ENCODE data around the gene ADIPOR1. TPM values are rescaled to one million over a fixed set of nuclear protein-coding genes. Genes with fewer than 3 reads are reported as not detected.

Gene ADIPOR1
- total RNA-seq, 1 donor from 2014 or later = 126 TPM

DNA sequence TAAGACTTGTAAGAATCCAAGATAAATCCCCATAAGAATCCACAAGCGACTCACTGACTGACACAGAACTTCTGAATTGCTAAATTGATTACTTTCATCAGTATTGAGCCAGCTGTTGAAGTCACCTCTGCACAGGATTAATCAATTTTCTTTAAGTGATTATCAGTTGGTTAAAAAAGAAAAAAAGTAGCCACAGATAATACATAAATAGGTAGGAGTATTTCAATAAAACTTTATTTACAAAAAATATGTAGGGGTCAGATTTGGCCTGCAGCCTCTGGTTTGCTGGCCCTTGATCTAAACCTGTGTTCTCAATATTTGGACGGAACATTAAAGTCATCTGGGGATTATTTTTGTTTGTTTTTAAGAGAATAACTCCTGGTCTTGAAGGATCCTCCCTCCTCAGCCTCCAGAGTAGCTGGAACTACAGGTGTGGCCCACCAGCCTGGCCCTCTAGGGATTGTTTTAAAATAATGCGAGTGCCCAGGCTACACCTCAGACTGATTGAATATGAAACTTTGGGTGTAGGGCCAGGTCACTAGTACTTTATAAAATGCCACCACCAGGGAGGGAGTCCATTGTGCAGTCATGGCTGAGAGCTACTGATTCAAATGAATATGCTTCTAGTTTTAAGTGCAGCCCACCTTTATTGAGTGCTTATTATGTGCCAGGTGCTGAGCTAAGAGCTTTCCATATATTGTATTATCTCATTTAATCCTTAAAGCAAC is 42.3 kb upstream of the ADIPOR1 start:
- no peak for ATAC-seq
- intact Hi-C loops (cut with DNase I) = no loop called here

DNA sequence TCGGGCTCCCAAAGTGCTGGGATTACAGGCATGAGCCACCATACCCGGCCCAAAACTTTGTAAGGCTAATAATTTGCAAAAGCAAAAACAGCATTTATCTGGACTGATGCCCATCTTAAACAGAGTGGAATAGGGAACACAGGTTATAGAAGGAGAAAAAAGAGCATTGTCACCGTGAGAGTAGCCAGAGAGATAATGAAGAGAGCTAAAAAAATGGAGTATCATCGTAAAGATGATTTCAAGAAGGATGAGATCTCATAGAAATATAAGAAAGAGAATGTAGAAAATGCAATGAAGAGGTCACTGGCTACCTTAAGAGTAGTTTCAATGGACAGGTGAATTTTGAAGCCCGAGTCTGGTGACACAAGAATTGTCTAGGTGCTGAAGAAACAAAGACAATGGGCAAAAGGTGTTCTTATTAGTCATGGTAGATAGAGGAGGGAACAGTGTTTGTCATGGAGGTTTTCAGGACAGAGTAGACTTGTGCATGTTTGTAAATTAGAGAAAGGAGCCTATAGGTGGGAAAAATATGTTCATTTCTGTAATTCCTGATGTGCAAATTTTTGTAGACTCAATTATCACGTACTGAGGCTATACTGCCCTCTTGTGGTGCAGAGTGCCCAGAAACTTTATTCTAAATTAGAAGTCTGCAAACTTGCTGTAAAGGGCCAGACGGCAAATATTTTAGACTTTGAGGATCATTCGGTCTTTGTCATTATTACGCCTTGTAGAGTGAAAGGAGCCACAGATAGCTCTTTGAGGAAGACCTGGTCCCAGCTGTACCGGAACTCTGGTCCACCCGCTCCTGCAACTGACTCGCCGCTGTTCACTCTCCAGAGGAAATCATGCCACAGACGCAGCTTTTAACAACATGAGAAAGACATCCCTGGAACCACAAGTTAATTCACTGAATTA is 41.0 kb upstream of the ADIPOR1 start:
- Histone ChIP-seq H3K4me1 (no peaks in the 10 kb centered on the region), H3K36me3 (no peaks in the 10 kb centered on the region), H3K4me3 (no peak overlapping the region), H3K27me3 (peaks cover 10% of the 10 kb centered on the region), H3K9me3 (no peaks in the 10 kb centered on the region), H3K27ac (no peak overlapping the region)
- DNase-seq (no peak), ATAC-seq (peak; percentile 87)
- intact Hi-C loops (cut with DNase I) = no loop called here
- TF ChIP-seq, protein P1, sequence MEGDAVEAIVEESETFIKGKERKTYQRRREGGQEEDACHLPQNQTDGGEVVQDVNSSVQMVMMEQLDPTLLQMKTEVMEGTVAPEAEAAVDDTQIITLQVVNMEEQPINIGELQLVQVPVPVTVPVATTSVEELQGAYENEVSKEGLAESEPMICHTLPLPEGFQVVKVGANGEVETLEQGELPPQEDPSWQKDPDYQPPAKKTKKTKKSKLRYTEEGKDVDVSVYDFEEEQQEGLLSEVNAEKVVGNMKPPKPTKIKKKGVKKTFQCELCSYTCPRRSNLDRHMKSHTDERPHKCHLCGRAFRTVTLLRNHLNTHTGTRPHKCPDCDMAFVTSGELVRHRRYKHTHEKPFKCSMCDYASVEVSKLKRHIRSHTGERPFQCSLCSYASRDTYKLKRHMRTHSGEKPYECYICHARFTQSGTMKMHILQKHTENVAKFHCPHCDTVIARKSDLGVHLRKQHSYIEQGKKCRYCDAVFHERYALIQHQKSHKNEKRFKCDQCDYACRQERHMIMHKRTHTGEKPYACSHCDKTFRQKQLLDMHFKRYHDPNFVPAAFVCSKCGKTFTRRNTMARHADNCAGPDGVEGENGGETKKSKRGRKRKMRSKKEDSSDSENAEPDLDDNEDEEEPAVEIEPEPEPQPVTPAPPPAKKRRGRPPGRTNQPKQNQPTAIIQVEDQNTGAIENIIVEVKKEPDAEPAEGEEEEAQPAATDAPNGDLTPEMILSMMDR (IDR thresholded peaks at IDR 0.05) = peak; percentile 83

More for the DNA sequence above, 42.3 kb upstream of the ADIPOR1 start:
- no peak for DNase-seq
- H3K4me1 ChIP-seq = no peaks in the 10 kb centered on the region
- H3K4me3 ChIP-seq = no peak overlapping the region
- peaks cover 5% of the 10 kb centered on the region for H3K27me3 ChIP-seq
- H3K36me3 ChIP-seq = no peaks in the 10 kb centered on the region
- no peaks in the 10 kb centered on the region for H3K9me3 ChIP-seq
- TF ChIP-seq, protein P1 (IDR thresholded peaks at IDR 0.05) = no peak
- H3K27ac ChIP-seq = no peak overlapping the region

DNA sequence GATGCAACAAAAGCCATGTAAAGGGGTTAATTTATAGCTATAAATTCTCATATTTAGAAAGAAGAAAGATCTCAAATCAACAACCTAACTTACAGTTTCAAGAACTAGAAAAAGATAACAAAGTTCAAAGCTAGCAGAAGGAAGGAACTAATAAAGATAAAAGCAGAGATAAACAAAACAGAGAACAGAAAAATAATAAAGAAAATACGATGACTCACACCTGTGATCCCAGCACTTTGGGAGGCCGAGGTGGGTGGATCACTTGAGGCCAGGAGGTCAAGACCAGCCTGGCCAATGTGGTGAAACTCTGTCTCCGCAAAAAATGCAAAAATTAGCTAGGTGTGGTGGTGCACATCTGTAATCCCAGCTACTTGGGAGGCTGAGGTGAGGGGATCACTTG is 36.6 kb upstream of the ADIPOR1 start:
- intact Hi-C loops (cut with DNase I) = no loop called here
- TF ChIP-seq, protein P1 (IDR thresholded peaks at IDR 0.05) = no peak
- DNase-seq (no peak), ATAC-seq (no peak)
- H3K9me3 ChIP-seq = no peaks in the 10 kb centered on the region
- no peak overlapping the region for H3K4me3 ChIP-seq
- peaks cover 10% of the 10 kb centered on the region for H3K27me3 ChIP-seq
- H3K27ac ChIP-seq = no peak overlapping the region
- H3K36me3 ChIP-seq = no peaks in the 10 kb centered on the region
- no peaks in the 10 kb centered on the region for H3K4me1 ChIP-seq

DNA sequence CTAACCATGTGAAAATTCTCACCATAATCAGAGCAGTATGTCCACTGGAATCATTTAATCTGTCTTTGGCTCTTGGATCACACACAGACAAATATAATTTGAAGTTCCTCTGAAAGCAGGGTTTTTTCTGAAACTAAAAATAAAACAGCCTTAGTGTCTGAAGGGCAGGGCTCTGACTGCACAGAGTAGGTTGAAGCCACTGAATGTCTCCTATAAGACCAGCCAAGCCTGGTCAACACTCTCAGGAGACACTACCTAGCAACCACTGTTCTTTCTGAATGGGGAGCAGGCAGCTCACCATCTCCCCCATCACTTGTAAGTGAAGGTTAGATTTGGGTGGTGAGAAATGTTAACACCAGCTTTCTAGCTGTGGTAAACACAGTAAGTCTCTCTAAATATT is 33.0 kb upstream of the ADIPOR1 start:
- H3K27ac ChIP-seq = no peak overlapping the region
- DNase-seq = no peak
- no peaks in the 10 kb centered on the region for H3K36me3 ChIP-seq
- no peak for ATAC-seq
- TF ChIP-seq, protein P1 (IDR thresholded peaks at IDR 0.05) = no peak
- H3K4me3 ChIP-seq = no peak overlapping the region
- intact Hi-C loops (cut with DNase I) = no loop called here
- no peaks in the 10 kb centered on the region for H3K4me1 ChIP-seq
- peaks cover 10% of the 10 kb centered on the region for H3K27me3 ChIP-seq
- no peaks in the 10 kb centered on the region for H3K9me3 ChIP-seq

DNA sequence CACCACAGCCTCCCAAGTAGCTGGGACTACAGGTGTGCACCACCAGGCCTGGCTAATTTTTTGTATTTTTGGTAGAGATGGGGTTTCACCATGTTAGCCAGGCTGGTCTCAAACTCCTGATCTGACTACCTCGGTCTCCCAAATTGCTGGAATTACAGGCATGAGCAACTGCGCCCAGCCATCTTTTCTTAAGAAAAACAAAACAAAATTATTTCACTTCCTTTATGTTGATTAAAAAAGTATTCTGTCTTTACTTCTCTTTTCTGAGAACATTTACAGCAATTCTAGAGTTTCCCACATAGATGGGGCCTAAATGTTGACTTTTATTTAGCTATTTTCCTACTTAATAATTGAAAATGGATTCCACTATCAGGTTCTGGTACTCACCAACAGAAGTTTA is 31.8 kb upstream of the ADIPOR1 start:
- TF ChIP-seq, protein P1 (IDR thresholded peaks at IDR 0.05) = no peak
- H3K27ac ChIP-seq = no peak overlapping the region
- H3K27me3 ChIP-seq = peaks cover 2% of the 10 kb centered on the region
- no peak for DNase-seq
- no peaks in the 10 kb centered on the region for H3K9me3 ChIP-seq
- no peak for ATAC-seq
- no peak overlapping the region for H3K4me3 ChIP-seq
- no peaks in the 10 kb centered on the region for H3K4me1 ChIP-seq
- intact Hi-C loops (cut with DNase I) = no loop called here
- no peaks in the 10 kb centered on the region for H3K36me3 ChIP-seq
